H4 (cell line): Measurements from ENCODE around the gene ZNF280A. TPM values are rescaled to one million over a fixed set of nuclear protein-coding genes. Genes with fewer than 3 reads are reported as not detected.
A peak's percentile ranks its signal among the peaks of the same experiment; 100 is the strongest.
"Not testable (repeated sequence)": the region's sequence is repeated elsewhere in the genome, so short reads cannot be mapped to it uniquely, and the experiment has no call there.

ENCODE experiments used
- DNase-seq: peaks from one replicate; pipeline ENCODE4 v3.0.0-alpha.2; 2015; ENCODE audit warnings: low spot score
- total RNA-seq: library from RNA; depleted of rRNA; stranded (reverse); fragments of >200 nt; shearing (Covaris generic); gene quantifications from 2 replicates; pipeline ENCODE4 v1.2.3, GENCODE V29; 2014

The ZNF280A gene
- total RNA-seq, 1 experiment from 2014 or later: 0.06 TPM

DNA sequence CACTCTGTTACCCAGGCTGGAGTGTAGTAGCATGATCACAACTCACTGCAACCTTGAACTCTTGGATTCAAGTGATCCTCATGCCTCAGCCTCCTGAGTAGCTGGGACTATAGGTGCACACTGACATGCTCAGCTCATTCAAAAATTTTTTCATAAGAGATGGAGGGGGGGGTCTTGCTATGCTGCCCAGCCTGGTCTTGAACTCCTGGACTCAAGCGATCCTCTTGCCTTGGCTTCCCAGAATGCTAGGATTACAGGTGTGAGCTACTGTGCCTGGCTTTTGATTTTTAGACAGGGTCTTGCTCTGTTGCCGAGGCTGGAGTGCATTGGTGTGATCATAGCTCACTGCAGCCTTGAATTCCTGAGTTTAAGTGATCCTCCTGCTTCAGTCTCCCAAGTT lies 25.0 kb upstream of the ZNF280A start:
- no peak for DNase-seq

DNA sequence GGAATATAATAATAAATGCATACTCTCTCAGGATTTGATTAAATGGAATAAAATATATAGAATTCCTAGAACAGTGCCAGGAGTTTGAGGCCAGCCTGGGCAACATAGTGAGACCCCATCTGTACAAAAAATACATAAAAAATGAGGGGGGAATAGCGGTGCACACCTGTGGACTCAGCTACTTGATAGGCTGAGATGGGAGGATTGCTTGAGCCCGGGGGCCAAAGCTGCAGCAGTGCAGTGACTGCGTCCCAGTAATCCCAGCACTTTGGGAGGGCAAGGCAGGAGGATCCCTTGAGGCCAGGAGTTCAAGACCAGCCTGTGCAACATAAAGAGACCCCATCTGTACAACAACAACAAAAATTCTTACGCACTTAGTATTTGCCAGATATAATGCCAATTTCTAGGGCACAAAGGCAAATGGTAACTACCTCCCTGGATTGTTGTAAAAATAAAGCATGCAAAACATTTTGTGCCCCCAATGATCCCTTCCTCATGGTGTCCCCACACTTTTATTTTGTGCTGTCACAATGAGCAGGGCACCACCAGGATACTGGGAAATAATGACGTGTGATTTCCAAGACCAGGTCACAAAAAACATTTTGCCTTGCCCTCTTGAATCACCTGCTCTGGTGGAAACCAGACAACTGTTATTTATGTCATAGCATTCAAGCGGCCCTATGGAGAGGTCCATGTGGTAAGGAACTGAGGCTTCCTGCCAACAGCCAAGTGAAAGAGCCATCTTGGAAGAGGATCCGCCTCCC lies 18.3 kb upstream of the ZNF280A start:
- DNase-seq: no peak

DNA sequence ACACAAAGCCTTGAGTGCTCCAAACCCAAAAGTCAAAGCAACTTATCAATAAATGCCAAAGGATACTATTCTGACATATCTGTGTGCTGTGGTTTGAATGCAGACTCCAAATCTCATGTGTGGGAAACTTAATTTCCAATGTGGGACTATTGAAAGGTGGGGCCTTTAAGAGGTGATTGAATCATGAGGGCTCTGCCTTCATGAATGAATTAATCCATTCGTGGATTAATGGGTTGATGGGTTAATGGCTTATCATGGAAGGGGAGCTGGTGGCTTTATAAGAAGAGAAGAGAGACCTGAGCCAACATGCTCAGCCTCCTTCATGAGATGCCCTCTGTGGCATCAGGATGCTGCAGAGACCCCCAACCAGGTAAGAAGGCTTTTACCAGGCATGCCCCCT lies 16.8 kb upstream of the ZNF280A start:
- DNase-seq: no peak

DNA sequence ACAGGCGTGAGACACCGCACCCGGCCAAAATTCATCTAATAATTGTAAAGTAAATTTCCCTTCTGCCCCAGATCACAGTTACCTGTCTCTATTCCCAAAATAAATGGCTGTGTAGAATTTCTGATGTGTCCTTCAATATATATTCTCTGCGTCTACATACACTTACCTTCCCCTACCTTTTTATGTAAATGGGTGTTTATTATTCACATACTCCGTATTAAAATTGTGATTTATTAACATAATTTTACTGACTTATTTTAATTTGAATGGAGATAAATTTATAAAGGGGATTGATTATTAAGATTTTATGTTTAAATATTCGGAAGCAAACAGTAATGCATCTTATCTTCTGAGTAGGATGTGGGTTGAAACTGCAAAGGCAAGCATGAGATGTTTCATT lies 16.4 kb upstream of the ZNF280A start:
- no peak for DNase-seq

DNA sequence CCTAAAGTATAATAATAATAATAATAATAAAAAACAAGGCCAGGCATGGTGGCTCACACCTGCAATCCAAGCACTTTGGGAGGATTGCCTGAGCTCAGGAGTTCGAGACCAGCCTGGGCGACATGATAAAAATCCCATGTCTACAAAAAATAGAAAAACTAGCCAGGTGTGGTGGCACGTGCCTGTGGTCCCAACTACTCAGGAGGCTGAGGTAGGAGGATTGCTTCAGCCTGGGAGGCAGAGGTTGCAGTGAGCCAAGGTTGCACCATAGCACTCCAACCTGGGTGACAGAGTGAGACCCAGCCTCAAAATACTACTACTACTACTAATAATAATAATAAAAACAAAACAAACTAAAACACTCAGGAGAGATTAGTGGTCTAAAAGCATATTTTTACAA lies 15.6 kb upstream of the ZNF280A start:
- DNase-seq: no peak

DNA sequence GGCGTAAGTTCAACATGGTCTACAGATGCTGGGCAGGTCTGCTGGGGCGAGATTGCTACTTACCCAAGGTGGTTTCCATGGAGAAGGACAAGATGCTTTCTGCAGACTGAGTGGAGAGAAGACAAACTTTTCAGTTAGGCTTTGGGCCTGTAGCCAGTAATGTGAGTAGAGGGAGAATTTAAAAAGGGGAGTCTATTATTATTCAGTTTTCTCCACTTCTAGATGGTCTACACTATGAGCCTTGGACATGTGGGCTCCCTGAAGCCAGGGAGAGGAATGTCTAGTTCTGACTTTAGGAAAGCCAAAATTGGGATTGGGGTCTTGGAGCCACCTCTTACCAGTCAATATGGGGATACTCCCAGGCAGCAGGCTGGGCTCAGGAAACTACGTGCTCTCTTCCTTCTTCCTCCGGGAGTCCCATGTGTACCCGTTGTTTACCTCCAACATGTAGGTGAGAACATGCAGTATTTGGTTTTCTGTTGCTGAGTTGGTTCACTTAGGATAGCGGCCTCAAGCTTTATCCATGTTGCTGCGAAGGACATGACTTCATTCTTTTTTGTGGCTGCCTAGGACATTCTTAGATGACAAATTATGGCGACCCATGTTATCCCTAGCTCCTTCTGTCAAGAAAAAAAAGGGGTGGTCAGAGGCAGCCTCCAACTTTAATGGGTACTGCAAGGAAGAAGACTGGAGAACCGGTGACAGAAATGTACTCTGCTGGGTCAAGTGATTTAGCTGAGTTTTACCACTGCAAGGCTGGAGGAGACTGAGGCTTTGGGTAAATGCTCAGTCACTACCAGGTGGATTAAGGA lies 14.7 kb upstream of the ZNF280A start:
- DNase-seq: no peak

DNA sequence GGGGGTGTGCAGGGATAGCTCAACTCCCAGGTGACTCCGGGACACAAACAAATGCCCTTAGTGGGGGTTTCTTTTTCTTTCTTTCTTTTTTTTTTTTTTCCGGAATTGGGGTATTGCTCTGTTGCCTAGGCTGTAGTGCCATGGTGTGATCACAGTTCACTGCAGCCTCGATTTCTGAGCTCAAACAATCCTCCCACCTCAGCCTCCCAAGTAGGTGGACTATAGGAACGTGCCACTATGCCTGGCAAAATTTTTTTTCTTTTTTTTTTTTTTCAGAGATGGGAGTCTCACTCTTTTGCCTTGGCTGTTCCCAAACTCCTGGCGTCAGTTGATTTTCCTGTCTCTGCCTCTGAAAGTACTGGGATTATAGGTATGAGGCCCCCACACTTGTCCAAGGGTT lies 13.8 kb upstream of the ZNF280A start:
- DNase-seq: no peak

DNA sequence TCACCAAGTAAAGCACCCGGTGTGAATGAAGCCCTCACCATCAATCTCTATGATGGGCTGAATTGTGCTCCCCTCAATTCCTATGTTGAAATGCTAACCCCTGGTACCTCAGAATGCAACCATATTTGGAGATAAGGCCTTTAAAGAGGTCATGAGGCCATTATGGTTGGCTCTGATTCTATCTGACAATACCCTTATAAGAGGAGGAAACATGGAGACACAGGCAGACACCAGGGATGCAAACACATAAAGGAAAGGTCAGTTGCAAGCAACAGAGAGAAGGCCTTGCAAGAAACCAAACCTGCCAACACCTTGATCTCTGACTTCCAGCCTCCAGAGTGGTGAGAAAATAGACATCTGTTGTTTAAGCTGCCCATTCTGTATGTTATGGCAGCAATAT lies 13.3 kb upstream of the ZNF280A start:
- DNase-seq: no peak

DNA sequence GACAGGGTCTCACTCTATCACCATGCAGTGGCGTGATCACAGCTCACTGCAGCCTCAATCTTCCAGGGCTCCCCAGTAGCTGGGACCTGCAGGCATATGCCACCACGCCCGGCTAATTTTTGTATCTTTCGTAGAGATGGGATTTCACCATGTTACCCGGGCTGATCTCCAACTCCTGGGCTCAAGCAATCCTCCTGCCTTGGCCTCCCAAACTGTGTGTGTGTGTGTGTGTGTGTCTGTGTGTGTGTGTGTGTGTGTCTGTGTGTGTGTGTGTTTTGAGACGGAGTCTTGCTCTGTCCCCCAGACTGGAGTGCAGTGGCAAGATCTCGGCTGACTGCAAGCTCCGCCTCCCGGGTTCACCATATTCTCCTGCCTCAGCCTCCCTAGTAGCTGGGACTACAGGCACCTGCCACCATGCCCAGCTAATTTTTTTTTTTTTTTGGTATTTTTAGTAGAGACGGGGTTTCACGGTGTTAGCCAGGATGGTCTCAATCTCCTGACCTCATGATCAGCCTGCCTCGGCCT lies 12.5 kb upstream of the ZNF280A start:
- not testable (repeated sequence) for DNase-seq

DNA sequence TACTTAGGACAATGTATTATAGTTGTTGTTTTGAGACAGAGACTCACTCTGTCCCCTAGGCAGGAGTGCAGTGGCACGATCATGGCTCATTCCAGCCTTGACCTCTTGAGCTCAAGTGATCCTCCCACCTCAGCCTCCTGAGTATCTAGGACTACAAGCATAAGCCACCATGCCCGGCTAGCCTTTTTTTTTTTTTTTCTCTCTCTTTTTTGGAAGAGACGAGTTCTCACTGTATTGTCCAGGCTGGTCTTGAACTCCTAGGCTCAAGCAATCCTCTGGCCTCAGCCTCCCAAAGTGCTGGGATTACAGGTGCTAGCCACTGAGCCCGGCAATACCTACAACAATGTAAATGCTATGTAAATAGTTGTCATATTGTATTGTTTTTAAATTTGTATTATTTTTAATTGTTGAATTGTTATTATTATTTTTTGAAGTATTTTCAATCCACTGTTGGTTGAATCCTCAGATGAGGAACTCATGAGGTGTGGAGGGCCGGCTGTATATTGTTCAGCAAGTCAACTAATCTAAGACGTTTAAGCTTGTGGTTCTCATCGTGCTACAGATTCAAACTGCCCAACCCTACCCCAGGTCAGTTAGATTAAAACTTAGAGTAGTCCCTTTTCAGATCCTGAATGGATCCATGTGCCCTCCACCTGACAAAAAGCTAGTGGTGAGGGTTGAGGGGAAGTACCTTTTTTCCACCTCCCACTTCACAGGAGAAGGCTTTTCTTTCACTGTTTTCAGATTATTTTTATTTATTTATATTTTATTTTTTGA lies 11.9 kb upstream of the ZNF280A start:
- no peak for DNase-seq

DNA sequence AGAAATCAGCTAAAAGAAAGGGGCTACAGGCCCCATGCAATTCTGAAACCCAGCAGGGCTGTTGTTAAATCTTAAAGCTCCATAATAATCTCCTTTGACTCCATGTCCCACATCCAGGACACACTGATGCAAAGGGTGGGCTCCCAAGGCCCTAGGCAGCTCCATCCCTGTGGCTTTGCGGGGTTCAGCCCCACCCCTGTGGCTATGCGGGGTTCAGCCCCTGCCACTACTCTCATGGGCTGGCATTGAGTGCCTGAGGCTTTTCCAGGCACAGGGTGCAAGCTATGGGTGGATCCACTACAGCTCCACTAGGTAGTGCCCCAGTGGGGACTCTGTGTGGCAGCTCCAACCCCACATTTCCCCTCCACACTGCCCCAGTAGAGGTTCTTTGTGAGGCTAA lies 8.7 kb upstream of the ZNF280A start:
- no peak for DNase-seq

DNA sequence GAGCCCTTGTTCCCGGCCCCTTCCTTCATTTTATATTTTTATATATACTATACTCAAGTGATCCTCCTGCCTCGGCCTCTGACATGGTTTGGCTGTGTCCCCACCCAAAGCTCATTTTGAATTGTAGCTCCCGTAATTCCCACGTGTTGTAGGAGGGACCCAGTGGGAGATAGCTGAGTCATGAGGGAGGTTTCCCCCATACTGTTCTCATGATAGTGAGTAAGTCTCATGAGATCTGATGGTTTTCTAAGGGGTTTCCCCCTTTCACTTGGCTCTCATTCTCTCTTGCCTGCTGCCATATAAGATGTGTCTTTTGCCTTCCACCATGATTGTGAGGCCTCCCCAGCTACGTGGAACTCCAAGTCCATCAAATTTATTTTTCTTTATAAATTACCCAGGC lies 7.2 kb upstream of the ZNF280A start:
- no peak for DNase-seq

DNA sequence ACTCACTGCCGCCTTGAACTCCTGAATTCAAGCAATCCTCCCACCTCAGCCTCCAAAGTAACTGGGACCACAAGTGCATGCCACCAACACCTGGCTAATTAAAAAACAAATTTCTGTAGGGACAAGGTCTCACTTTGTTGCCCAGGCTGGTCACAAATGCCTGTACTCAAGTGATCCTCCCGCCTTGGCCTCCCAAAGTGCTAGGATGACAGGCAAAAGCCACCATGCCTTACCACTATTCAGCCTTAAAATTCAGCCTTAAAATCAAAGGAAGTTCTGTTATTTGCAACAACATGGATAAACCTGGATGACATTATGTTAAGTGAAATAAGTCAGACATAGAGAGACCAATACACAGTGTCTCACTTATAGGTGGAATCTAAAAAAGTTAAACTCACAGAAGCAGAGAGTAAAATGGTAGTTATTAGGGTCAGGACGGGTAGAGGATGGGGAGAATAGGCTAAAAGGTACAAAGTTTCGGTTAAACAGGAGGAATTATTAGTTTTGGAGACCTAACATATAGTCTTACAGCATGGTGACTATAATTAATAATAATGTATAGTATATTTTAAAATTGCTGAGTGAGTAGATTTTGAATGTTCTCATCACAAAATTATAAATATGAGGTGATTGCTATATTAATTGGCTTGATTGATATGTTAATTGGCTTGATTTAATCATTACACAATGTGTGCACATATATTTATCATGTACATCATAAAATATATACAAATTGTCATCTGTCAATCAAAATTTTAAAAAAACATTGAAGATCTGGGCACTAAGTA lies 6.2 kb upstream of the ZNF280A start:
- DNase-seq: no peak

DNA sequence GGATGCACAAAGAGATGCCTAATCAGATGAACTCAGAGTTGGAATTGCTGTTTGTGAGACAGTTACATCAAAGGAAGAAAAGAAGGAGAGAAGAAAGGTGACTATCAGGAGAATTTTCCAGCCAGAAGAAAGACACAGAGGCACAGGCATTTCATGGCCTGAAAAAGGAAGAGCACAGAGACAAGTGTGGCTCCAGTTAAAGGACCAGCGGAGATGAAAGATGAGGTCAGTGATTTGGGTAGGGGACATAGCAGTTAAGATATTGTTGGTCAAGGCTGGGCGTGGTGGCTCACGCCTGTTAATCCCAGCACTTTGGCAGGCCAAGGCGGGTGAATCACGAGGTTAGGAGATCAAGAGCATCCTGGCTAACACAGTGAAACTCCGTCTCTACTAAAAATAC lies 3.4 kb upstream of the ZNF280A start:
- DNase-seq: no peak

DNA sequence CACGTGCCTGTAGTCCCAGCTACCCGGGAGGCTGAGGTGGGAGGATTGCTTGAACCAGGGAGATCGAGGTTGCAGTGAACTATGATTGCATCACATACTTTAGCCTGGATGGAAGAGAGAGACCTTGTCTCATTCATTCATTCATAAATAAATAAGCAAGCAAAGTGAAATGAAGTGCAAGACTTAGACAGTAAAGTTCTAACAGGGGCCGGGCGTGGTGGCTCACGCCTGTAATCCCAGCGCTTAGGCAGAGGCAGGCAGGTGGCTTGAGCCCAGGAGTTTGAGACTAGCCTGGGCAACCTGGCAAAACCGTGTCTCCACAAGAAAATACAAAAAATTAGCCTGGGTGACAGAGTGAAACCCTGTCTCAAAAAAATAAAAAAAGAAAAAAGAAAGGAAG lies 1.6 kb upstream of the ZNF280A start:
- no peak for DNase-seq

DNA sequence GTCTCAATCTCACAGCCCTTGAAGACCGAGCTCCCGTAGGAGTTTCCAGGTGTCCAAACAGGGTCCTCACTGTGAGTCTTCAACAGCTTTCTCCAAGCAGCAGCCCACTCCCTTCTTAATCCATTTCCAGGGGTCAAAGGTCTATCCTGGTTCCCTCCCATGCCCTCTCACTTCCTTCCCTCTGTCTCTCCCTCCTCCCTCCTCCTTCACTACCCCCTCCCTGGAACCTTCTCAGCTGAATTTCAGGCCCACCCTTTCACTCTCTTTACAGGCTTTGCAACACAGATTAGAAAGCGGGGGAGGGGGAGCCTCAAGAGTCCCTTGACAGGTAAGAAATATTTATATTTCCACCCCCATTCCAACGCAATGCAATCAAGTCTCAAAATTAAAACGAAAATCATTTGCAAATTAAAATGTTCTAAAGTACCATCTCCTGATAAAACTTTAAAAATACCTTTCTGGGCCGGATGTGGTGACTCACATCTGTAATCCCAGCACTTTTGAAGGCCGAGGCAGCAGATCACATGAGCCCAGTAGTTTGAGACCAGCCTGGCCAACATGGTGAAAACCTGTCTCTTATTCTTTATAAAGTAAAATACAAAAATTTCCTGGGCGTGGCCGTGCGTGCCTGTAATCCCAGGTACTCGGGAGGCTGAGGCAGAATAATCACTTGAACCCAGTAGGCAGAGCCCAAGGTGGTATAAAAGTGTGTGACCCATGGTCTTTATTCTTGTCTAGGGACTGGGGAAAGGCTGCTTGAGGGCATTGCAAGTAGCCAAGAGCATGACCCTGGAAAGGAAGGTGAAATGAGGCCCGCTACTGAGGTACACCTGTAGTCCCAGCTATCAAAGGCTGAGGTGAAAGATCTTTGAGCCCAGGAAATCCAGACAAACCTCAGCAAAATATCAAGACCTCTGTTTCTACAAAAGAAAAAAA lies 865 bp upstream of the ZNF280A start:
- DNase-seq: peak; percentile 7

DNA sequence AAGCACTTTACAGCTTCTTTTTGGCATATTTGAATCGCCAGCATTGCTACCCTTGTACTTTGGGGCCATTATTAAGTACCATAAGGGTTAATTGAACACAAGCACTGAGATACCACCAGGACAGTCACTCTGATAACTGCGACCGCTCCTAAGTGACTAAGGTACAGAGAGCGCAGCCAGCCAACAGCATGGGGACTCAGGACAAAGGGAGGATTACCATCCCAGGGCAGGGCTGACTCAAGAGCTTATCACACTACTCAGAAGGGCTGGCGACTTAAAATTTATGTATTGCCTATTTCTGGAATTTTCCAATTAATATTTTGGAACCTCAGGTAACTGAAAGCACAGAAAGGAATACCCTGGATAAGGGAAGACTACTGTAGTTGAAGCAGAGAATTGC lies 479 bp downstream of the ZNF280A start:
- no peak for DNase-seq

DNA sequence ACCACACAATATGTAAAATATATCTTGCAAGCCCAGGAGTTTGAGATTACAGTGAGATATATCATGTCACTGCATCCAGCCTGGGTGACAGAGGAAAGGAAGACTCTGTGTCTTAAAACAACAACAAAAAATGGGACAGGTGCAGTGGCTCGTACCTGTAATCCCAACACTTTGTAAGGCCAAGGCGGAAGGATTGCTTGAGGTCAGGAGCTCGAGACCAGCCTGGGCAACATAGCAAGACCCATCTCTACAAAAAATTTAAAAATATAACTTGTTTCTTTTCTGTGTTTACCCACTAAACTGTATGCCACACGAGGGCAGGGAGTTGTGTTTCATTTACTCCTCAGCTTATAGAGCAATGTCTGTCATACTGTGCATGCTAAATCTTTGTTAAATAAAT lies 3.1 kb downstream of the ZNF280A start:
- no peak for DNase-seq

DNA sequence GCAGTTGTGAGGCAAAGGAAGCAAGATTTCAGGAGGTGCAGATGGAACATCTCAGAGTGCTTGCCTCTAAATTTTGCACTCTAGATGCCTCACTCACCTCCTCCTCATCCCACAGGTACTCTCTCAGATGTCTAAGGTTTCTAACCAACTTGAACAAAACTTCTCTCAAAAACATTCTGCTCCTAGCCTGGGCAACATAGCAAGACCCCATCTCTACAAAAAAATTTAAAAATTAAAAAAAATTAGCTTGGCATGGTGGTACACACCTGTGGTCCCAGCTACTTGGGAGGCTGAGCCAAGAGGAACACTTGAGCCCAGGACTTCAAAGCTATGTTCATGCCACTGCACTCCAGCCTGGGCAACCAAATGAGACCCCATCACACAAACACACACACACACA lies 4.2 kb downstream of the ZNF280A start:
- DNase-seq: no peak

DNA sequence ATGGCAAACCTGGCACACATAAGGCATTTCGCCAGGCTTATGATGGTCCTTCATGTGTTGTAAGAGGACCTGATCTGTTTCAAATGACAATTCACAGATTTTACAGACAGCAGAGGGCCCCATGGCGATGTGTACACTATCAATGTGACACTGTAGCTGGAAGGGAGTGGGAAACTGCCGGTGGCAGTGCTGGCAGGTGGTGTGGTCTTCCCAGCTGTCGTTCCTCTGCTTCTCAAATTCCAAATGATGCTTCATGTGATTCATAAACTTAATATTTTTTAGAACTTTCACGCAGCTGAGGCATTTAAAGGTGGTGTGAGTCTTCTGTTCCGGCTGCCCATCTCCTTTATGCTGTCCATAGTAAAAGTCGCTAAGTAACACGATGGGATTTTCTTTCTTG lies 5.6 kb downstream of the ZNF280A start:
- DNase-seq: not testable (repeated sequence)
